ENCODE measurements around the gene INO80D.

GRCh38 chr2:206116278-206116677, 30.3 kb upstream of the INO80D start:
- TF ChIP-seq CTCF (IDR thresholded peaks at IDR 0.05): no peak
- TF ChIP-seq POLR2A (IDR thresholded peaks at IDR 0.05): no peak

Measured in Peyer's patch (tissue), 4 donors.